HCT116 (cell line): ENCODE data around the gene ZPR1.

Experiments
- CTCF ChIP-seq, 3 experiments: fragments of 200-600 bp in 1 of 3; sonication (generic) in 1 of 3; IDR thresholded peaks in 2 of 3; conservative IDR thresholded peaks in 1 of 3; 2 replicates each; pipeline ENCODE4 v1.5.1; 2012 to 2017; ENCODE audit warnings: low read depth in 2 of 3, low read length in 2 of 3, antibody characterized with exemption in 1 of 3, borderline replicate concordance in 1 of 3, control low read depth in 1 of 3, mild to moderate bottlenecking in 1 of 3, mixed read lengths in 1 of 3, mixed run types in 1 of 3, moderate library complexity in 1 of 3; ENCODE audit not compliant: insufficient read depth in 1 of 3
- EGR1 ChIP-seq: IDR thresholded peaks from 2 replicates; pipeline ENCODE4 v1.6.1; 2012; ENCODE audit warnings: low read depth
- EZH2 ChIP-seq: fragments of 200-600 bp; sonication (generic); IDR thresholded peaks from 2 replicates; pipeline ENCODE4 v1.6.1; 2017; ENCODE audit warnings: antibody characterized with exemption, mixed run types
- POLR2A ChIP-seq: IDR thresholded peaks from 2 replicates; pipeline ENCODE4 v1.7.0; 2011; ENCODE audit warnings: borderline replicate concordance; ENCODE audit not compliant: insufficient read depth, insufficient read length; ENCODE audit errors: extremely low read depth
- POLR2AphosphoS5 ChIP-seq: IDR thresholded peaks from 2 replicates; pipeline ENCODE4 v1.6.1; 2011; ENCODE audit warnings: mild to moderate bottlenecking, low read depth, low read length, moderate library complexity
- SP1 ChIP-seq: IDR thresholded peaks from 2 replicates; pipeline ENCODE4 v1.6.1; 2012; ENCODE audit warnings: low read depth

GRCh38 chr11:116782728-116783127 lies 5.1 kb downstream of the ZPR1 start:
- TF ChIP-seq CTCF (IDR thresholded peaks at IDR 0.05 in 2 of 3, conservative IDR thresholded peaks at IDR 0.05 in 1 of 3; ENCODE audit: borderline replicate concordance in 1 of 3, insufficient read depth in 1 of 3, low read depth in 2 of 3, low read length in 2 of 3) (no peak), POLR2A (no peak), EZH2 (no peak), SP1 (no peak), POLR2AphosphoS5 (no peak), EGR1 (no peak)
